MCF 10A (cell line): ENCODE results near the gene POLN. TPM values are rescaled to one million over a fixed set of nuclear protein-coding genes. Genes with fewer than 3 reads are reported as not detected.

Experiments used
- BruUV-seq: library from RNA; stranded (reverse); fragments of 400-500 nt; replicated peaks from 2 replicates; lab custom pipeline; 2021; lab: Mats Ljungman, UMichigan
- CTCF ChIA-PET: fragments of 300-600 bp; sonication (Branson Sonifier 250); formaldehyde crosslinking; extraction: SDS; loops from one replicate; lab custom pipeline; 2021; ENCODE audit warnings: antibody characterized with exemption, inconsistent platforms; lab: Yijun Ruan, JAX
- POLR2A ChIA-PET: fragments of 300-600, 350-650 bp; sonication (Branson Sonifier 250); formaldehyde crosslinking; extraction: SDS; loops from one replicate; lab custom pipeline; 2020; ENCODE audit warnings: antibody characterized with exemption, inconsistent platforms; lab: Yijun Ruan, JAX
- DNase-seq: peaks from one replicate; pipeline ENCODE4 v3.0.0-alpha.2; 2018; ENCODE audit not compliant: unreplicated experiment
- H3K27ac Mint-ChIP-seq: one replicate; pipeline ENCODE4 v1.8.0; 2022; ENCODE audit warnings: mild to moderate bottlenecking, low read depth, mixed read lengths; ENCODE audit not compliant: unreplicated experiment
- H3K27me3 Mint-ChIP-seq: one replicate; pipeline ENCODE4 v1.8.0; 2022; ENCODE audit warnings: mixed read lengths; ENCODE audit not compliant: insufficient read depth, unreplicated experiment
- H3K36me3 Mint-ChIP-seq: one replicate; pipeline ENCODE4 v1.8.0; 2022; ENCODE audit warnings: mild to moderate bottlenecking, moderate library complexity, mixed read lengths; ENCODE audit not compliant: insufficient read depth, unreplicated experiment
- H3K4me1 Mint-ChIP-seq: one replicate; pipeline ENCODE4 v1.8.0; 2022; ENCODE audit warnings: mixed read lengths; ENCODE audit not compliant: insufficient read depth, unreplicated experiment
- H3K4me3 Mint-ChIP-seq: one replicate; pipeline ENCODE4 v1.8.0; 2022; ENCODE audit warnings: mild to moderate bottlenecking, moderate library complexity, mixed read lengths; ENCODE audit not compliant: unreplicated experiment
- H3K9me3 Mint-ChIP-seq: one replicate; pipeline ENCODE4 v1.8.0; 2022; ENCODE audit warnings: mixed read lengths; ENCODE audit not compliant: unreplicated experiment
- intact Hi-C: fragments of 100-400 bp; cut with micrococcal nuclease; formaldehyde crosslinking; loops from 2 replicates; pipeline ENCODE4 v1.14.1; 2022
- total RNA-seq: library from RNA; stranded (reverse); gene quantifications from 2 replicates; pipeline ENCODE4 v1.2.3, GENCODE V29; 2022
- TF ChIP-seq, protein P1 (sequence below): fragments of 200-600 bp; IDR thresholded peaks from one replicate; pipeline ENCODE4 v1.8.0; 2022; ENCODE audit warnings: antibody characterized with exemption, mild to moderate bottlenecking; ENCODE audit not compliant: unreplicated experiment

Gene POLN
- total RNA-seq, 1 experiment from 2014 or later: 3.1 TPM

- Mint-ChIP-seq H3K36me3 (no peaks in the 10 kb centered on the region), H3K27ac (no peak overlapping the region), H3K27me3 (no peaks in the 10 kb centered on the region), H3K9me3 (no peaks in the 10 kb centered on the region), H3K4me3 (no peak overlapping the region), H3K4me1 (no peaks in the 10 kb centered on the region)
- intact Hi-C loops: loop anchor here (5.0 kb wide), 1 partner anchor 178 kb away; no protein-coding TSS in a partner anchor
- TF ChIP-seq, protein P1, sequence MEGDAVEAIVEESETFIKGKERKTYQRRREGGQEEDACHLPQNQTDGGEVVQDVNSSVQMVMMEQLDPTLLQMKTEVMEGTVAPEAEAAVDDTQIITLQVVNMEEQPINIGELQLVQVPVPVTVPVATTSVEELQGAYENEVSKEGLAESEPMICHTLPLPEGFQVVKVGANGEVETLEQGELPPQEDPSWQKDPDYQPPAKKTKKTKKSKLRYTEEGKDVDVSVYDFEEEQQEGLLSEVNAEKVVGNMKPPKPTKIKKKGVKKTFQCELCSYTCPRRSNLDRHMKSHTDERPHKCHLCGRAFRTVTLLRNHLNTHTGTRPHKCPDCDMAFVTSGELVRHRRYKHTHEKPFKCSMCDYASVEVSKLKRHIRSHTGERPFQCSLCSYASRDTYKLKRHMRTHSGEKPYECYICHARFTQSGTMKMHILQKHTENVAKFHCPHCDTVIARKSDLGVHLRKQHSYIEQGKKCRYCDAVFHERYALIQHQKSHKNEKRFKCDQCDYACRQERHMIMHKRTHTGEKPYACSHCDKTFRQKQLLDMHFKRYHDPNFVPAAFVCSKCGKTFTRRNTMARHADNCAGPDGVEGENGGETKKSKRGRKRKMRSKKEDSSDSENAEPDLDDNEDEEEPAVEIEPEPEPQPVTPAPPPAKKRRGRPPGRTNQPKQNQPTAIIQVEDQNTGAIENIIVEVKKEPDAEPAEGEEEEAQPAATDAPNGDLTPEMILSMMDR: no peak
- no TSS peak for BruUV-seq
- POLR2A ChIA-PET: no interaction called here
- CTCF ChIA-PET: no interaction called here
- no peak for DNase-seq
These were observed 42.4 kb upstream of the POLN start for GRCh38 chr4:2284161-2284933.

DNA sequence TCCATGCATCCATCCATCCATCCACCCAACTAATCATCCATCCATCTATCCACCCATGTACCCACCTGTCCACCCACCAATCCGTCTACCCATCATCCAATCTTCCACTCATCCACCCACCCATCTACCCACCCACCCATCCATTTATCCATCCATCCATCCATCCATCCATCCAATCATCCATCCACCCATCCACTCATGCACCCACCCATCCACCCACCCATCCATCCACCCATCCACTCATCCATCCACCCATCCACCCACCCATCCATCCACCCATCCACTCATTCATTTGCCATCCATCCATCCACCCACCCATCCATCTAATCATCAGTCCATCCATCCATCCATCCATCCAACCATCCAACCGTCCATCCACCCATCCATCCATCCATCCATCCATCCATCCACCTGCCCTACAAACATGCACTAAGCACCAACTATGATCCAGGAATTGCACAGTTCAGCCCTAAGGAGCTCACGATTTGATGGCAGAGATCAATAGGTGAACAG is 41.3 kb upstream of the POLN start:
- Mint-ChIP-seq H3K9me3 (no peaks in the 10 kb centered on the region), H3K27me3 (no peaks in the 10 kb centered on the region), H3K4me3 (no peak overlapping the region), H3K27ac (no peak overlapping the region), H3K36me3 (no peaks in the 10 kb centered on the region), H3K4me1 (no peaks in the 10 kb centered on the region)
- TF ChIP-seq, protein P1: no peak
- POLR2A ChIA-PET: no interaction called here
- CTCF ChIA-PET: no interaction called here
- DNase-seq: no peak
- intact Hi-C loops: loop anchor here (5.0 kb wide), 1 partner anchor 179 kb away; no protein-coding TSS in a partner anchor
- BruUV-seq: no TSS peak

- Mint-ChIP-seq H3K27ac (no peak overlapping the region), H3K4me1 (no peaks in the 10 kb centered on the region), H3K9me3 (no peaks in the 10 kb centered on the region), H3K27me3 (no peaks in the 10 kb centered on the region), H3K36me3 (peaks cover 6% of the 10 kb centered on the region), H3K4me3 (no peak overlapping the region)
- BruUV-seq: no TSS peak
- intact Hi-C loops: loop anchor here (5.0 kb wide), 1 partner anchor 181 kb away; no protein-coding TSS in a partner anchor
- ChIA-PET POLR2A (no interaction called here), CTCF (interaction anchor here (0.5 kb wide), 1 partner anchor 69 kb away, joined by 3 read pairs; no protein-coding TSS in a partner anchor)
- TF ChIP-seq, protein P1: peak; percentile 8
- DNase-seq: peak; percentile 47
These were observed 39.8 kb upstream of the POLN start for GRCh38 chr4:2281575-2282343.
